ENCODE results near the gene PIGL.
"Not testable (repeated sequence)": the region's sequence is repeated elsewhere in the genome, so short reads cannot be mapped to it uniquely, and the experiment has no call there.

PIGL gene
- total RNA-seq: 23.1 to 34.3 reads per million in 2 donors

DNA sequence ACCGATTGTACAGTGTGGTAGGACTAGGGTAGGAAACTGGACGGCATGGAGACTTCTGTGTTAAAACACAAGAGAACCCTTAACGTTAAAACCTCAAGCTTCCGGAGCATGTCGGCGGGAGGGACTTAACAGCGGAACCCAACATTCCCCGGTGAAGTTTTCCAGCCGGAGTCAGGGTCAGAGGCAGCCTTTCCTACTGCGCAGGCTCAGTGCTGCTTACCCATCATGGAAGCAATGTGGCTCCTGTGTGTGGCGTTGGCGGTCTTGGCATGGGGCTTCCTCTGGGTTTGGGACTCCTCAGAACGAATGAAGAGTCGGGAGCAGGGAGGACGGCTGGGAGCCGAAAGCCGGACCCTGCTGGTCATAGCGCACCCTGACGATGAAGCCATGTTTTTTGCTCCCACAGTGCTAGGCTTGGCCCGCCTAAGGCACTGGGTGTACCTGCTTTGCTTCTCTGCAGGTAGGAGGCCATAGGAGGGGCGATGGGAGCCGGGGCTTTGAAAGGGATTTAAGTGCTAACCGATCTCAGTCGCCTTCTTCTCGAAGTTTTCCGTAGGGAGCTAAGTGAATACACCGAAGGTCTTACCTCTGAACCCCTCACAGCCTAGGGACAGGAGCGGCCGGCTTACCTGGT is at the start of gene PIGL:
PIGL (plus strand) TSS at position 209 of the 634 bp plus-strand sequence; CDS start at position 226, 17 bp downstream.
- DNase-seq: peak; percentile 40 to 92 (median 71)

DNA sequence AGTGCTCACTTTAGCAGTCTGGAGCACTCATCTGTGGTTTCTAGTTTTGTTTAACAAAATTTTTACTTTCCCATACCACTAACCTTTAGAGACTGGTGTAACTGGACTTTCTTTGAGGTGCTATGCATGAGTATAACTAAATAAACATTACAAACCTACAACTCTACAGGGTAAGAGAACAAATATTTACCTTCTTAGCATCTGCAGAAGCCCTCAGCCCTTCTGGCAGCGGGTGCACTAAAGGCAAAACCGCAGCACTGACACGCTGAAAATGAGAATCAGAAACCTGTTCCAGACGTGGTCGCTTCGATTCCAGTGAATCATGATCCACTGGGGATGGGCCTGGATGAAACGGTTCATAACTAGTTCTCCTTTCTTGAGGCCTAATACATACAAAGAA is 45.4 kb upstream of the PIGL start:
- DNase-seq: no peak

DNA sequence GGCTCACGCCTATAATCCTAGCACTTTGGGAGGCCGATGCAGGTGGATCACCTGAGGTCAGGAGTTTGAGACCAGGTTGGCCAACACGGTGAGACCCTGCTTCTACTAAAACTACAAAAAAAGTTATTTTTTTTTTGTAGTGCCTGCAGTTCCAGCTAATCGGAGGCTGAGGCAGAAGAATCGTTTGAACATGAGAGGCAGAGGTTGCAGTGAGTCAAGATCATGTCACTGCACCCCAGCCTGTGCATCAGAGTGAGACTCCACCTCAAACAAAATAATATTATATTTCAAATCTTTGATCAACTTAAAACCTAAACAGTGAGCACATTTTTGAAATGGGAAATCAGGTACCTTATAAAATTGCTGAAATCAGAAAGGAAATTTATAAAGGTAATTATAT is 38.2 kb upstream of the PIGL start:
- no peak for DNase-seq

DNA sequence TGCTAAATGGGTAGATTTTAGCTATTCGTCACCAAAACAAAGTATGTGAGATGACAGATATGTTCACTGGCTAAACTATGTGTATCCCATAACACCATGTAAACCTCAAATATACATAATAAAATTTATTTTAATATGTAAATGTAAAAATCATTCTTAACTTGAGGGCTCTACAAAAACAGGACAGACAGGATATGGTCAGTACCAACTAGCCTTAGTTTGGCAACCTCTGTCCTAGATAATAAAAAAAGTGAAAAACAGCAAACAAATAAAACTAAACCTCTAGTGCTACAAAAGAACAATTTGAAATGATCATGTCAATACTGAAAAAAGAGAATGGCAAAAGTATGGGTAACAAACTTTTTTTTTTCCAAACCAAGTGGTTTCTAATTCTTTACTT is 35.4 kb upstream of the PIGL start:
- DNase-seq: no peak

DNA sequence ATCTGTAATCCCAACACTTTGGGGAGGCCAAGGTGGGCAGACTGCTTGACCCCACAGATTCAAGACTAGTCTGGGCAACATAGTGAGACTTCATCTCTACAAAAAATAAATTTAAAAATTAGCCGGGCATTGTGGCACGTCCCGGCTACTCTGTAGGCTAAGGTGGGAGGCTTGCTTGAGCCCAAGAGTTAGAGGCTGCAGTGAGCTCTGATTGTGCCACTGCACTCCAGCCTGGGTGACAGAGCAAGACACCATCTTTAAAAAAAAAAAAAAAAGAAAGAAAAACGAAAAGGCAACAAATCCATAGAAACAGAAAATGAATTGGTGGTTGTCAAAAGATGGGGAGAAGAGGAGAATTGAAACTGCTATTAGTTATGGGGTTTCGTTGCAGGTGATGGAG is 29.4 kb upstream of the PIGL start:
- DNase-seq: no peak

DNA sequence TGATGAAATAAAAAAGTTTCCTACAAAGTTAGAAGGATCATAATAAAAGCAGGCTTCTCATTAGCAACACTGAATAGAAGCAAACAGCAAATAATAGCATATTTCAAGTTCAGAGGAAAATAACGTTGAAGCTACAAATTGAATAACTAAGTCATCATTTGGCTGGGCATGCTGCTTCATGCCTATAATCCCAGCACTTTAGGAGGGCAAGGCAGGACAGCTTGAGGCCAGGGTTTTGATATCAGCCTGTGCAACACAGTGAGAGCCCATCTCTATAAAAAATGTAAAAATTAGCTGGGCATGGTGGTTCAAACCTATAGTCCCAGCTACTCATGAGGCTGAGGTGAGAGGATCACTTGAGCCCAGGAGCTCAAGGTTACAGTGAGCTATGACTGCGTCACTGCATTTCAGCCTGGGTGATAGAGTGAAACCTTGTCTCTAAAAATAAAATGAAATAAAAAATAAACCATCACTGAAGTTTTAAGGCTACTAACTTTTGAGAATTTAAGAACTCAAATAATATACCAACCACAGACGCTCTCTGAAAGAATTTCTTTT is 27.1 kb upstream of the PIGL start:
- no peak for DNase-seq

DNA sequence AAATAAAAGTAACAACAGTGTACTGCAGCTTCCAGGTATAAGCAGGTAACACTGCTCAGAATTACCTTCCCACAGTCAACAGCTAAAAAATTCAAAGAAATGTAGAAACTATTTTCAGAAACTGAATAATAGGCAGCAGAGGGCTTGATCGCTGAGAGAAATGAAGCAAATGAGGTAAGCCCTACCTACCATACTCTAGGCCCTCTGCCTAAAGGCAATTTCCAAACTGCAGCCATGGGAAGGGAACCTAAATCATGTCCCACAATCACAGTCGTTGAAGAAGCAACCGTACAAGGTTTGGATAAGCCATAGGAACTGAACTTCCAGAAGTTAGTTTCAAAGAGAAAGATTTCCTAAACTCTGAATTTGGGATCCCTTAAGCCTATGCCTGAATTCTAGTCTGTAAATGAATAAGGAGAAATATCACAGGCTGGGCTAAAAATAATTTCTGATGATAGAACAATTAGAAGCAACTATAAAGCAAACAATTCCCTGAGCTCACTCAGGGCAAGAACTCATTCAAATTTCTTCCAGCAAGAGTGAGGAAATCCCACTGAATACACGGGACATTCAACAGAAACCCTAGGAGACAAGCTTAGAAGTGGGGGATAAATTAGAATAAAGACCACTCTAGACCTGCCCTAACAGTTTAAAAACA is 26.2 kb upstream of the PIGL start:
- no peak for DNase-seq

DNA sequence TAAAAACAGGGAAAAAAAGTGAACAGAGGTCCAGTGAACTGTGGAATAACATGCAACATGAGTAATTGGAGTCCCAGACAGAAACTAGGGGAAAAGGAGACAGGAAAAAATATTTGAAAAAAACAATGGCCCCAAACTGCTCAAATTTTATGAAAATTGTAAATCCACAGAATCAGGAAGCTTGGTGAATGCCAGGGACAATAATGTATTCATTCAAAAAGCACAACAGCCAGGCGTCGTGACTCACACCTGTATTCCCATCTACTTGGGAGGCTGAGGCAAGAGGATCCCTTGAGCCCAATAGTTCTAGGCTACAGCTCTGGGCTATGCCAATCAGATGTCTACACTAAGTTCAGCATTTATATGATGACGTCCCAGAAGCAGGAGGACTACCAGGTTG is 25.4 kb upstream of the PIGL start:
- DNase-seq: no peak

DNA sequence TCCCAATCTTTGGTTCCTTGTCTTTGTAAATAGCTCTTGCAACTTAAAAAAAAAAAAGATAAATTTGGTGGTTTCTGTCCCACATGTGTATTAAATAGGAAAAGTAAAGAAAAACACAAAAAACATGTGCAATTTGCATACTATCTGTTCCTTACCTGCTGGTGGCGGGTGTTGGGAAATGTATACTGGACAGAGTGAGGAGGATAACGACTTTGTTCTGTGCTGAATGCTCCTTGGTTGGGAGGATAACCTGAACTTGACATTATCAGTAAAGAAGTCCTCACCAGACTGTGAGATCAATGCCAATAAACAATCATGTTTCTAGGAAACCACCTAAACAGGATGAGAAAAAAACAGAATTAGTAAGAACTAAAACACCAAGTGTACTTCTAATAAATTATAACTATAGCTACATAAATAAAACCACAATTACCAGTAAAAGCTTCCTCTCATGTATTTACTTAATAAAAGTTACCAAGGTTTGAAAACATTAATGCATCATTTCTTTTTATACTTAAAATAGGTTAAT is 22.6 kb upstream of the PIGL start:
- DNase-seq: not testable (repeated sequence)

DNA sequence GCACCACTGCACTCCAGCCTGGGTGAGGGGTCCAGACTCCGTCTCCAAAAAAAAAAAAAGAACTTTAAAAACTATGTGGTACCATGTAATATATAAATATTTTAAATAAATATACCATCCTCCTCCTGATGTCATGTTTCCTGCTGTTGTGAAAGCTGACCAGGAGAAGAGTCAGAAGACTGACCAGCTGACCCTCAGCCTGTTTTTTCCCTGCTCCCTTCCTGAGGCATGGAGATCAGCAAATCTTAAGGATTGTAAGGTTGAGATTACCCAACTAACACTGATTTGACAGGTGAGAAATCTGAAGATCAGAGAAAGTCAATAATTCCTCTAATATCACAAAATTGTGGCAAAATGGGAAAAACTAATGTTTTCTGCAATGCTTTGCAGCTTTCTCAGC is 19.7 kb upstream of the PIGL start:
- no peak for DNase-seq

DNA sequence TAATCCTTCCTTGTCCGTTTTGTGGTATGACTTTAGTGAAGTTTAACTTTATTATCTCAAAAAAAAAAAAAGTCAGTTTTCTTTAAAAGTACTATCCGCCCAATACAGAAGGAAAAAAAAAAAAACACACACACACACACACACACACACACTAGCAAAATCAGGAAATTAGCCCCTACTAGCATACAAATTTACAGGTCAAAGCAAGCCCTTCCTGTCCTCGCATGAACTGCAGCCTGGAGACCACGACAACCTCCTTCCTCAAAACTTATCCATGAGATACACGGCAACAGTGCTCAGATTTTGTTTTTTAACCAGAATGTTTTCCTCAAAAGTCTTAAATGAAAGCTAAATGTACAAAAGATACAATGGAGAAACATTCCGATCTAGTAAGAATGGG is 17.9 kb upstream of the PIGL start:
- no peak for DNase-seq

DNA sequence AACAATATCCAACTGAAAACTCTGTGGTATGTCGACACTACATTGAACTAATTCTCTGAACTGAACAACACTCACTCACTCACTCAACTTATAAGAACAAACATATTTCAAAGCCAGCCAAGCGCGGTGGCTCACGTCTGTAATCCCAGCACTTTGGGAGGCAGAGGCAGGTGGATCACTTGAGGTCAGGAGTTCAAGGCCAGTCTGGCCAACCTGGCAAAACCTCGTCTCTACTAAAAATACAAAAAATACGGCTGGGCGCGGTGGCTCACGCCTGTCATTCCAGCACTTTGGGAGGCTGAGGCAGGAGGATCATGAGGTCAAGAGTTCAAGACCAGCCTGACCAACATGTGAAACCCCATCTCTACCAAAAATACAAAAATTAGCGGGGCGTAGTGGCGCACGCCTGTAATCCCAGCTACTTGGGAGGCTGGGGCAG is 15.3 kb upstream of the PIGL start:
- not testable (repeated sequence) for DNase-seq

DNA sequence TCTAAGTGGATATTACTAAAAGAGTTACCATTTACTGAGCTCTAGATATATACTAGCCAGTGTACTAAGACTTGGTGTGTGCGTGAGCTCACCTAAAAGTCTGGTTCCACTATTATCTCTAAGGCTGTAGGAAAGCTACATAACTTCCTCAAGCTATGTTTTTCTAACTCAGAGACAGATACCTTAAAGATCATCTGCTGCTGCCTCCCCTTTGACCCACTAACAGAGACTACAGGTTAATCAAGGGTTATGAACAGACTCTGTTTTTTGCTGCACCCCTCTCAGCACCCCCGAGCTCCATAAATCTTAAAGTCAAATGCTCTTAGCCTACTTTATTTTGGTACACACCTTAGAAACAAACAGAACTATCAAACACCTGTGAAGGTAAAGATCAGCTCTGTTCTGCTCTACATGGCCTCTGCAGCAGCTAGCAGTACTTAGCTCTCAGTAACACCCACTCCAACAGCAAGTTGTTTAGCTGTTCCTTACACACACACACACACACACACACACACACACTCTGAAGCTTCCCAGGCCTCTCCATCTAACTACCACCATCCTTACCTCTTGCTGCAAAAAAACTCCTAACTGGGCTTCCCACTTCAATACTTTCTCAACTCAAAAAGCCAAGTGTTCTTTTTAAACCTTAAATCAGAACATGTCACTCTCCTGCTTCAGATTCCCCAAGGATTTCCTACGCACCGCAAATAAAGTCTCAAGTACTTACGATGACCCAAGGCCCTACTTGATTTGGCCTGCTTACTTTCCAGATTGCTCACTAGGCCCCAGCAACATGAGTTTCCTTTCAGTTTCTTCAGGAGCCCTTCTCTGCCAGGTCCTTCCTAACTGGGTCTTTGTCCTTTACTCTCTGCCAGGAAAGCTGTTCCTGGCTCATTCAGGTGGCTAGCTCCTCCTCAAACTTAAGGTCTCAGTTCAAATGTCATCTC is 14.2 kb upstream of the PIGL start:
- not testable (repeated sequence) for DNase-seq

DNA sequence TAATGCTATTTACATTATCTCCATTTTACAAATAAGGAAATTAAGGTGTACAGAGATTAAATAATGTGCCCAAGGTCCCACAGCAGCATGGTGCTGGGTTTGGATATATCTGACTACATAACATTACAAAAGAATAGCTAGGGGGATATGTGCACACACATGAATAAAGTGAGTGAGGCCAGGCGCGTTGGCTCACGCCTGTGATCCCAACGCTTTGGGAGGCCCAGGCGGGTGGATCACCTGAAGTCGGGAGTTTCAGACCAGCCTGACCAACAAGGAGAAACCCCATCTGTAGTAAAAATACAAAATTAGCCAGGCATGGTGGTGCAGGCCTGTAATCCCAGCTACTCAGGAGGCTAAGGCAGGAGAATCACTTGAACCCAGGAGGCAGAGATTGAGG is 12.2 kb upstream of the PIGL start:
- DNase-seq: not testable (repeated sequence)

DNA sequence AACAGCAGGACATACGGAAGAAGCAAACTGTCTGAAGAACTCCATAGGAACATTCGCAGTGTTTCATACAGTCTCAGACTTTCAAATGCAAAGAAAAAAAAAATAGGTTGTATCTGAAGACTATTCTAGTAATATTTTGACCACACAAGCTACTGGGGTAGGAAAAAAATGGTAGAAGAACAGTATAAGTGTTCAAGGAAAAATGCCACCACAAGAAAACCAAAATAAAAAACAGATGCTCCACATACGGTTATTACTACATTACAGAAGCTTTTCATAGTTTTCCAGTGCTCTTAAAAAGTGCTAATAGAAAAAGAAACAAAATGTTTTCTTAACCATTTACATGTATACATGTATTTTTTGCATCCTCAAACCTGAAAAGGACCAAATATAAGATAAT is 5.4 kb upstream of the PIGL start:
- DNase-seq: no peak

DNA sequence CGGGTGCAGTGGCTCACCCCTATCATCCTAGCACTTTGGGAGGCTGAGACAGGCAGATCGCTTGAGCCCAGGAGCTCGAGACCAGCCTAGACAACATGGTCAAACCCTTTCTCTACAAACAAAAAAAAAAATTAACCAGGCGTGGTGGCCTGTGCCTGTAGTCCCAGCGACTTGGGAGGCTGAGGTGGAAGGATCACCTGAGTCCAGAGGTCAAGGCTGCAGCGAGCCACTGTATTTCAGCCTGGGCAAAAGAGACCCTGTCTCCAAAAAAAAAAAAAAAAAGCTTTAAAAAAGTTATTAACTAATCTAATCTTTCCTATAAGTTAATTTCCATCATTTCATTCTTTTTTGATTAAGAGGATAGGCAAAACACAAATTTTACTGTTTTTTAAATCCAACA is 4.2 kb upstream of the PIGL start:
- no peak for DNase-seq

DNA sequence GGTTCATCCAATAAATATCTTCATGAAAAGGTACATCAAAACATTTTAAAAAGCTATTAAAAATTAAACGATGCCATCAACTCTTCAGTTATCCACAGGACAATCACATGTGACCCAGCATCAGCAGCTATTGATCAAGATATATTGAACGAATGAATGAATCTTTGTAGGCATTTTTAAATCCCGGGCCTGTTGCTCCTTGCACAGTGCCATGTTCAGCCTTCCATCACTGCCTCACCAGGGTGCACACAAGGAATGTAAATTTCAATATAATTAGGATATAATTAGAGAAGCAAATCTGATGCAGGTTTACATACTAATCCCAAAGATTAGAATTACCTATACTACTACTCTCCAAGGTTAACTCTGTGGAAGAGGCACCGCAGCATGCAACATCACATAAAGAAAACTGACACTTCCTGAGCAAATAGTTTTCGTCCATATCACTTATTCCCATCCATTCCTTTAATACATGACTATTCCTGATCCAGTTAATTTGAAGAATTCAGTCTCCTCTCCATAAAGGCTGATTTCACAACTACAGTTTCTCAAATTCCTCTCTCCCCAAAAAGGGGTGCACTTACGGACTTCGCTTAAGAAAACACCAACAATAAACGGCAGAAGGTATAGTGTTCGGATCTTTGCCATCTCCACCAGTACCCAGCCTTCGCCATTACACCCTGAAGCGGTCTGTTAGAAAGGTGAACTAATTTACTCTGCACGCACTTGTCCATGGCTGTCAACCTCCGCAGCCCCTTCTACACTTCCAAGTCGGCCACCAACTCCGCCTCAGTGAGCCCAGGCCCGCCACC is 2.6 kb upstream of the PIGL start:
- DNase-seq: peak in 1 of 5 experiments; percentile 44

DNA sequence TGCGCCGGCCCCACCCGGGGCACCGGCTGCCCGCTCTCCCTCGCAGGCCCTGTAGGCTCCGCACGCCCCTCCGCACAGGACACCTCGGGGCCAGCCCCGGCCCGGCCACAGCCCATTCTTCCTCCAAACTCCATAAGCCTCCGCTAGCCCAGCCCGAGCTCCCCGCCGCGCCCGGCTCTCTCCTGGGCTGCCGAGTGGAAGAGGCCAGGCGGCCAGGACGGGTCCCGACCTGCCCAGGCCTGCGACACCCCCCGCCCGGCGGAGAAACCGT is 2.1 kb upstream of the PIGL start:
- DNase-seq: no peak

DNA sequence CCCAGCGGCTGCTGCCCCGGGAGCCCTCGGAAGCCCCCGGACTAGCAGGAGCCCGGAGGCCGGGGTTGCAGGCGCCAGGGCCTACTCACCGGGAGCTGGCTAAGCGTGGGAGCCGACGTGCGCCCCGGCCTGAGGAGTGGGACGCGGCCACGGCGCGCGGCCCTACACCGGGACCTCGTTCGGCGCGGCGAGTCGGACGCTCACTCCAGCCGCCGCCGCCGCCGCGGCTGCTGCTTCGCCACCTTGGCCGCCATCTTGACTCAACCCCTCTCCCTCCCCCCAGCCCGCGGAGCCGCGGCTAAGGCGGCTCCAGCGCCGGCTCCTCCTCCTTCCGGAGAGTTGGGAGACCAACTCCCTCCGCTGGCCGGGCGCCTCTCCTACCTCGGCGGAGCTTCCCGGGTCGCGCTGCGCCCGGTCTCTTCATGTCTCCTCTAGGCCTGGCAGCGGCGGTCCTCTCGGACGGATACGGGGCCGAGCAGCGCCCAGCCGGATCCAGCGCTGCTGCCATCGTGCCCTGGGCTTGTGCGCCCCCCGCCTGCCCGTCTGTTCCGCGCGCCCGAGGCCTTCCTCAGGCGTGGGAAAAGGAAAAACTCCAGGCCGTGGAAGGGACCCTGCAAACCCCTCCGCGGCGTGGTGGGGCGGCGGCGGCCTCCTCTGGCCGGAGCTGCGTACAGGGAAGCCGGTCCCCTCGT is 1.6 kb upstream of the PIGL start, which contains the start of gene NCOR1:
NCOR1 (minus strand) TSS at position 262 of the 692 bp plus-strand sequence. CDS start 20,965 bp downstream, outside the sequence.
- peak; percentile 77 to 92 (median 83) for DNase-seq

DNA sequence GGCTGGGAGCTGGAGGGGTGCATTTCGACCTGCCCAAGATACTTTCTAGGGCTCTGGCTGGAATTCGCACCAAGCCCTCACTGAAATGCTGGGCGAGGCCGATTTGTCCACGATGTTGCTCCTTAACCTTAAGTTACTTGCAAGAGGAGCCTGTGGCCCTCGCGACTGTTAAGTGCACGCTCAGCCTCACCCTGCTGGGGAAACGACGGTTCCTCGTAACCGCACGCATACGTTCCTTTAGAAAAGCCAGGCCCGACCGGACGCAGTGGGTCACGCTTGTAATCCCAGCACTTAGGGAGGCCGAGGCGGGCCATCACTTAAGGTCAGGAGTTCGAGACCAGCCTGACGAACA is 1.1 kb upstream of the PIGL start:
- peak in 2 of 5 experiments; percentile 7 to 65 for DNase-seq

DNA sequence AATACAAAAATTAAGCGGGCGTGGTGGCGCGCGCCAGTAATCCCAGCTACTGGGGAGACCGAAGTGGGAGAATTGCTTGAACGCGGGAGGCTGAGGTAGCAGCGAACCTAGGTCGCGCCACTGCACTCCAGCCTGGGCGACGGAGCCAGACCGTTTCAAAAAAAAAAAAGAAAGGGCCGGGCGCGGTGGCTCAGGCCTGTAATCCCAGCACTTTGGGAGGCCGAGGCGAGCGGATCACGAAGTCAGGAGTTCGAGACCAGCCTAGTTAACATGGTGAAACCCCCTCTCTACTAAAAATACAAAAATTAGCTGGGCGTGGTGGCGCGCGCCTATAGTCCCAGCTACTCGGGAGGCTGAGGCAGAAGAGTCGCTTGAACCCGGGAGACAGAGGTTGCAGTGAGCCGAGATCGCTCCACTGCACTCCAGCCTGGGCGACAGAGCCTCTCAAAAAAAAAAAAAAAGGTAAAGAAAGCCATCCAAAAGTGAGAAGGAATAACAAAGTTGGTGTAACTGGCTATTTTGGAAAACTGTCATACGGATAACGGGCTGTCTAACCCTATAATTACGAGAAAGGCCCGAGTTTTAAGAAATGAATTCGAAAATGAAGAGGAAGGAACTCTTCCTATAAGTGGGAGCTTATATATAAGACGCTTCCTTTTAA is 539 bp upstream of the PIGL start:
- not testable (repeated sequence) for DNase-seq
